ENCODE results near the gene PLCB2. TPM values are rescaled to one million over a fixed set of nuclear protein-coding genes. Genes with fewer than 3 reads are reported as not detected.

The PLCB2 gene
- total RNA-seq, 1 donor from 2014 or later: 3.7 TPM

DNA sequence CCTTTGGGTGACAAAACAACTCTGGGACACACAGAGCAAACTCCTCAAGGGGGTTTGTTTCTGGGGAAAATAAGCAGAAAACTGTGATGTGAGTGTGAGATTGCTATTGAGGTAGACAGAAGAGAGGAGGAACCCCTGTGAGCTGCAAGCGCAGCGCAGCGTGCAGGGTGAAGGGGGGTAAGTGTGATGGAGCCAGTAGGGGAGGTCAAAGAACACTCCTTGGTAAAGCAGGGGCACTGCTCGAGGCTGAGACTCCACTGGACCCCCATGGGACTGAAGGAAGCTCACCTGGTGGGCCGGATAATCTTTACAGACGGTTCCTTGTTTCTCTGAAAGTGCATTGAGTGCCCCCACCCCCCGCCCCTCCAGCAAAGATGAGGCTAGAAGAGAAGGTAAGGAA is 23.3 kb upstream of the PLCB2 start:
- Histone ChIP-seq H3K36me3 (ENCODE audit: insufficient read depth, low read length) (peaks cover 8% of the 10 kb centered on the region), H3K27ac (ENCODE audit: low read depth, low read length) (no peak overlapping the region), H3K4me3 (ENCODE audit: insufficient read depth, low read depth, low read length) (no peak overlapping the region), H3K9me3 (ENCODE audit: insufficient read depth, low read depth, low read length) (no peaks in the 10 kb centered on the region), H3K9ac (ENCODE audit: low read length) (no peak overlapping the region), H3K27me3 (ENCODE audit: insufficient read depth, low read length) (no peaks in the 10 kb centered on the region), H4K20me1 (ENCODE audit: insufficient read depth, low read length) (peaks cover 16% of the 10 kb centered on the region), H3K79me2 (ENCODE audit: insufficient read depth, low read length) (peaks cover 7% of the 10 kb centered on the region), H2AFZ (ENCODE audit: low read depth, low read length) (no peak overlapping the region), H3K4me1 (ENCODE audit: insufficient read depth, low read length) (peaks cover 37% of the 10 kb centered on the region), H3K4me2 (ENCODE audit: low read length) (no peak overlapping the region)
- no peak overlapping the region for H3K4me3 Mint-ChIP-seq (ENCODE audit: unreplicated experiment)
- peaks cover 2% of the 10 kb centered on the region for H3K9me3 Mint-ChIP-seq (ENCODE audit: unreplicated experiment)
- H3K4me1 Mint-ChIP-seq (ENCODE audit: low read depth, unreplicated experiment): peaks cover 64% of the 10 kb centered on the region
- DNase-seq (ENCODE audit: low read depth): no peak
- H3K36me3 Mint-ChIP-seq (ENCODE audit: low read depth, unreplicated experiment): peaks cover 14% of the 10 kb centered on the region
- TF ChIP-seq EZH2 (IDR thresholded peaks at IDR 0.05; ENCODE audit: insufficient read depth, low read length): no peak
- TF ChIP-seq, protein P1, sequence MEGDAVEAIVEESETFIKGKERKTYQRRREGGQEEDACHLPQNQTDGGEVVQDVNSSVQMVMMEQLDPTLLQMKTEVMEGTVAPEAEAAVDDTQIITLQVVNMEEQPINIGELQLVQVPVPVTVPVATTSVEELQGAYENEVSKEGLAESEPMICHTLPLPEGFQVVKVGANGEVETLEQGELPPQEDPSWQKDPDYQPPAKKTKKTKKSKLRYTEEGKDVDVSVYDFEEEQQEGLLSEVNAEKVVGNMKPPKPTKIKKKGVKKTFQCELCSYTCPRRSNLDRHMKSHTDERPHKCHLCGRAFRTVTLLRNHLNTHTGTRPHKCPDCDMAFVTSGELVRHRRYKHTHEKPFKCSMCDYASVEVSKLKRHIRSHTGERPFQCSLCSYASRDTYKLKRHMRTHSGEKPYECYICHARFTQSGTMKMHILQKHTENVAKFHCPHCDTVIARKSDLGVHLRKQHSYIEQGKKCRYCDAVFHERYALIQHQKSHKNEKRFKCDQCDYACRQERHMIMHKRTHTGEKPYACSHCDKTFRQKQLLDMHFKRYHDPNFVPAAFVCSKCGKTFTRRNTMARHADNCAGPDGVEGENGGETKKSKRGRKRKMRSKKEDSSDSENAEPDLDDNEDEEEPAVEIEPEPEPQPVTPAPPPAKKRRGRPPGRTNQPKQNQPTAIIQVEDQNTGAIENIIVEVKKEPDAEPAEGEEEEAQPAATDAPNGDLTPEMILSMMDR (IDR thresholded peaks at IDR 0.05; ENCODE audit: insufficient read depth, low read depth, low read length): no peak
- H3K27ac Mint-ChIP-seq (ENCODE audit: unreplicated experiment): peak overlapping the region; percentile 73
- no peak for FAIRE-seq
- H3K27me3 Mint-ChIP-seq (ENCODE audit: low read depth, unreplicated experiment): no peaks in the 10 kb centered on the region

DNA sequence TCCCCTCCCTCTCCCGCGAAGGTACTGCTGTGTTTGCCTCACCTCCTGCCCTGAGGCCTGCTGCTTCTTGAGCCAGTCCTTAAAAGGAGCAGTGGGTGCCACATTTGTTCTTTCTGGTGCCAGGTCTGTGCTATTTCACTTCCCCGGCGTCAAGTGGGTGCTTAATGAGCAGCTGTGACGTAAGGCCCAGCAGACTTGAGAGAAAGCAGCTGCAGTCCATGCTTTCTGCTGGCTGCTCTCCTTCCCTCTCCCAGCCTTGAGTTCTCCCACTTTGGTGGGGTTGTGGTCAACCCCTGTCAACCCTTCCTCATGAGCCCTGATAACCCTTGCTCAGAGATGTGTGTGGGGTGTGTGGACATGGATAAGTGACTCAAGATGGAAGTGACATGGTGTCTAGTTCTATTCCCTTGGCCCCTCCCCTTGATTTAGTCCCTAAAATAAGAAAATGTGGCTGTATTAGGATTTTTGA is 22.7 kb upstream of the PLCB2 start:
- peak overlapping the region; percentile 11 for H3K27ac ChIP-seq (ENCODE audit: low read depth, low read length)
- peaks cover 67% of the 10 kb centered on the region for H3K4me1 Mint-ChIP-seq (ENCODE audit: low read depth, unreplicated experiment)
- H4K20me1 ChIP-seq (ENCODE audit: insufficient read depth, low read length): peaks cover 22% of the 10 kb centered on the region
- H3K4me3 ChIP-seq (ENCODE audit: insufficient read depth, low read depth, low read length): no peak overlapping the region
- peak overlapping the region; percentile 33 for H3K9ac ChIP-seq (ENCODE audit: low read length)
- peaks cover 43% of the 10 kb centered on the region for H3K4me1 ChIP-seq (ENCODE audit: insufficient read depth, low read length)
- H3K9me3 ChIP-seq (ENCODE audit: insufficient read depth, low read depth, low read length): no peaks in the 10 kb centered on the region
- H2AFZ ChIP-seq (ENCODE audit: low read depth, low read length): no peak overlapping the region
- peaks cover 13% of the 10 kb centered on the region for H3K79me2 ChIP-seq (ENCODE audit: insufficient read depth, low read length)
- no peak overlapping the region for H3K4me2 ChIP-seq (ENCODE audit: low read length)
- TF ChIP-seq EZH2 (IDR thresholded peaks at IDR 0.05; ENCODE audit: insufficient read depth, low read length): no peak
- TF ChIP-seq, protein P1 (IDR thresholded peaks at IDR 0.05; ENCODE audit: insufficient read depth, low read depth, low read length): no peak
- H3K9me3 Mint-ChIP-seq (ENCODE audit: unreplicated experiment): peaks cover 2% of the 10 kb centered on the region
- no peaks in the 10 kb centered on the region for H3K27me3 Mint-ChIP-seq (ENCODE audit: low read depth, unreplicated experiment)
- DNase-seq (ENCODE audit: low read depth): peak; percentile 60
- H3K27ac Mint-ChIP-seq (ENCODE audit: unreplicated experiment): peak overlapping the region; percentile 73
- no peak overlapping the region for H3K4me3 Mint-ChIP-seq (ENCODE audit: unreplicated experiment)
- no peaks in the 10 kb centered on the region for H3K27me3 ChIP-seq (ENCODE audit: insufficient read depth, low read length)
- peaks cover 14% of the 10 kb centered on the region for H3K36me3 Mint-ChIP-seq (ENCODE audit: low read depth, unreplicated experiment)
- no peak for FAIRE-seq
- peaks cover 8% of the 10 kb centered on the region for H3K36me3 ChIP-seq (ENCODE audit: insufficient read depth, low read length)

DNA sequence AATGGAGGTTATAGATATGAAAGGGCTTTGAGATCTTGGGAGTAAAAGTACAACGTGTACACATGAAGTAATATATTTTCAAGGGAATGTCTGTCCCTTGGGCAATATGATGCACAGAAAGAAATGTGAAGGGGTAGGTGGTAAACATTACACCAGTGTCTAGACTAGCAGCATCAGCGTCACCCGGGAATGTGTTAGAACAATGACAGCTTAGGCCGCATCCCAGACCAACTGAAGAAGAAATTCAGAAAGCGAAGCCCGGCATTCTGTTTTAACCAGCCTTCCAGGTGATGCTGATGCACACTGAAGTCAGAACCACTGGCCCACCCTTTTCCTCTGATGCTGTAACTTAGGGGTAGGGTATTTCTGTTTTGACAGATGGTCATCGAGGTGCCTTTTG is 22.1 kb upstream of the PLCB2 start:
- FAIRE-seq (no peak), DNase-seq (ENCODE audit: low read depth) (no peak)
- Histone ChIP-seq H3K9me3 (ENCODE audit: insufficient read depth, low read depth, low read length) (no peaks in the 10 kb centered on the region), H2AFZ (ENCODE audit: low read depth, low read length) (no peak overlapping the region), H3K79me2 (ENCODE audit: insufficient read depth, low read length) (peaks cover 19% of the 10 kb centered on the region), H3K9ac (ENCODE audit: low read length) (peak overlapping the region; percentile 33), H3K4me1 (ENCODE audit: insufficient read depth, low read length) (peaks cover 48% of the 10 kb centered on the region), H4K20me1 (ENCODE audit: insufficient read depth, low read length) (peaks cover 28% of the 10 kb centered on the region), H3K4me2 (ENCODE audit: low read length) (no peak overlapping the region), H3K27ac (ENCODE audit: low read depth, low read length) (peak overlapping the region; percentile 50), H3K4me3 (ENCODE audit: insufficient read depth, low read depth, low read length) (no peak overlapping the region), H3K36me3 (ENCODE audit: insufficient read depth, low read length) (peaks cover 8% of the 10 kb centered on the region), H3K27me3 (ENCODE audit: insufficient read depth, low read length) (no peaks in the 10 kb centered on the region)
- H3K27me3 Mint-ChIP-seq (ENCODE audit: low read depth, unreplicated experiment): no peaks in the 10 kb centered on the region
- H3K36me3 Mint-ChIP-seq (ENCODE audit: low read depth, unreplicated experiment): peaks cover 14% of the 10 kb centered on the region
- H3K9me3 Mint-ChIP-seq (ENCODE audit: unreplicated experiment): peaks cover 2% of the 10 kb centered on the region
- H3K27ac Mint-ChIP-seq (ENCODE audit: unreplicated experiment): peak overlapping the region; percentile 94
- no peak for TF ChIP-seq EZH2 (IDR thresholded peaks at IDR 0.05; ENCODE audit: insufficient read depth, low read length)
- TF ChIP-seq, protein P1 (IDR thresholded peaks at IDR 0.05; ENCODE audit: insufficient read depth, low read depth, low read length): no peak
- peaks cover 71% of the 10 kb centered on the region for H3K4me1 Mint-ChIP-seq (ENCODE audit: low read depth, unreplicated experiment)
- no peak overlapping the region for H3K4me3 Mint-ChIP-seq (ENCODE audit: unreplicated experiment)

All from astrocyte (in vitro differentiated cells and primary cell).